Measurements from ENCODE around the gene BRI3BP. TPM values are rescaled to one million over a fixed set of nuclear protein-coding genes. Genes with fewer than 3 reads are reported as not detected.
"Not testable (repeated sequence)": the region's sequence is repeated elsewhere in the genome, so short reads cannot be mapped to it uniquely, and the experiment has no call there.

The BRI3BP gene
- total RNA-seq, 1 experiment from 2014 or later, result 31.9 TPM

DNA sequence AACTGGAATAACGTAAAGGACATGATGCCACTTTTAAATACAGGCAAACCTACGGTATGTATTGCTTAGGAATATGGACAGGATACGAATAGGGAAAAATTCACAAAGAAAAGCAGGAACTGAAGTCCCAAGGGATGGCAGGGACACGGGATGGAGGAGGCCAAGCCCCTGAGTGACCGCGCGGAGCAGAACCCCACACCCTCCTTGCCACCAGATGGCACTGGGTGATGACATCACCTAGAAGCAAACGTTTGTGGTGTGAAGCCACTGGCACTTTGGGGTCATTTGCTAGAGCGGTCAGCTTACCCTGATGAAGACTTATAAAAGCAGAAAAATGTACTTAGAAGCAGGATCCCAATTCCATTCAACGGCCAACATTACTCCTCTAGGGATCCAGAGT lies 13.9 kb upstream of the BRI3BP start:
- no peak for ATAC-seq
- peaks cover 5% of the 10 kb centered on the region; the same call in 1 of the 2 replicates for H3K79me2 ChIP-seq (ENCODE audit: low read length)

DNA sequence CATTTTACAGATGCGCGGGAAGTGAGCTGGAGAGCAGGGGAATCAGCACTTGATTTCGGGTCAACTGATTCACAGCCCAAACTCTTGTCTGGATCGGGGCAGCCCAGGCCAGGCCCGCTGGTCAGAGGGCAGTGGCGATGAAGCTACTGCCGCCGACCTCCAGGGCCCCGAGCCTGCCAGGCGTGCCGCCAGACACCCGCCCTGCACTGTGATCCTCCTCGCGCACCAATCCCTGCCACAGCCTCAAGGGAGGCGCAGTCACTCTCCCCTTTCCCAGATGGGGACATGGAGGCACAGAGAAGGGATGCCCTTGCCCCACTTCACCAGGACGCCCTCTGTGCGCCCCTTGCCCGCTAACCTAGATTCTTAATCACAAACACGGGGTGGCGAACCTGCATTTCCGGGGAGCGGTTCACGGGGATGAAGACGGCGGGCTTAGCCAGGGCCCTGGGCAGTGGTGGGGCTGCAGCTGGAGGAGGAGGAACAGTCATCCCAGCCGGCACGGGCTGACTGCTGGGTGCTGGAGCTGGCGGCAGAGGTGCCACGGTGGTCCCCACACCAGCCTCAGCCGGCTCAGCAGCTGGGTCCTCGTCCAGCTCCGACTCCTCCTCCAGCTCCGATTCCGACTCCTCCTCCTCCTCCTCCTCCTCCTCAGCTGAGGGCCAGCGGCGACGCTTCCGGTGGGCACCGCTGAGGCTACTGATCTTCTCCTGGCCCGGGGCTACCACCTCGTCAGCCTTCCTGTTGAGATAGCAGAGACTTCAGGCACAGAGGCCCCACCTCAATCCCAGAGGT lies 13.2 kb upstream of the BRI3BP start:
- Histone ChIP-seq H4K20me1 (ENCODE audit: low read length) (0 out of 2 replicates have a peak, but pooled peaks cover 5% of the 10 kb centered on the region), H3K27ac (ENCODE audit: low read length) (no peak overlapping the region), H3K4me3 (ENCODE audit: low read length) (no peak overlapping the region), H3K4me1 (ENCODE audit: insufficient read depth, low read length) (no peaks in the 10 kb centered on the region), H3K4me2 (ENCODE audit: low read length) (no peak overlapping the region), H3K27me3 (ENCODE audit: low read length) (no peaks in the 10 kb centered on the region), H3K9ac (ENCODE audit: low read length) (no peak overlapping the region), H2AFZ (ENCODE audit: low read length) (no peak overlapping the region), H3K79me2 (ENCODE audit: low read length) (peaks cover 7% of the 10 kb centered on the region; the same call in 1 of the 2 replicates), H3K9me3 (ENCODE audit: low read length) (no peaks in the 10 kb centered on the region), H3K36me3 (ENCODE audit: low read depth, low read length) (peaks cover 67% of the 10 kb centered on the region), H3K9me2 (replicated peaks; ENCODE audit: low read length) (no peaks in the 10 kb centered on the region), H3F3A (ENCODE audit: low read length, unreplicated experiment) (no peaks in the 10 kb centered on the region)
- intact Hi-C loops (cut with micrococcal nuclease), result no loop called here
- ChIA-PET POLR2A (ENCODE audit: unreplicated experiment) (no interaction called here), CTCF (no interaction called here)
- DNase-seq (no peak), ATAC-seq (no peak)
- no TSS peak for BruUV-seq (replicated peaks)
- TF ChIP-seq EZH2phosphoT487 (IDR thresholded peaks at IDR 0.05; ENCODE audit: borderline replicate concordance, low read length), result no peak
- no peak for TF ChIP-seq EZH2 (IDR thresholded peaks at IDR 0.05; ENCODE audit: low read length, unreplicated experiment)
- TF ChIP-seq, protein P1, sequence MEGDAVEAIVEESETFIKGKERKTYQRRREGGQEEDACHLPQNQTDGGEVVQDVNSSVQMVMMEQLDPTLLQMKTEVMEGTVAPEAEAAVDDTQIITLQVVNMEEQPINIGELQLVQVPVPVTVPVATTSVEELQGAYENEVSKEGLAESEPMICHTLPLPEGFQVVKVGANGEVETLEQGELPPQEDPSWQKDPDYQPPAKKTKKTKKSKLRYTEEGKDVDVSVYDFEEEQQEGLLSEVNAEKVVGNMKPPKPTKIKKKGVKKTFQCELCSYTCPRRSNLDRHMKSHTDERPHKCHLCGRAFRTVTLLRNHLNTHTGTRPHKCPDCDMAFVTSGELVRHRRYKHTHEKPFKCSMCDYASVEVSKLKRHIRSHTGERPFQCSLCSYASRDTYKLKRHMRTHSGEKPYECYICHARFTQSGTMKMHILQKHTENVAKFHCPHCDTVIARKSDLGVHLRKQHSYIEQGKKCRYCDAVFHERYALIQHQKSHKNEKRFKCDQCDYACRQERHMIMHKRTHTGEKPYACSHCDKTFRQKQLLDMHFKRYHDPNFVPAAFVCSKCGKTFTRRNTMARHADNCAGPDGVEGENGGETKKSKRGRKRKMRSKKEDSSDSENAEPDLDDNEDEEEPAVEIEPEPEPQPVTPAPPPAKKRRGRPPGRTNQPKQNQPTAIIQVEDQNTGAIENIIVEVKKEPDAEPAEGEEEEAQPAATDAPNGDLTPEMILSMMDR (conservative IDR thresholded peaks at IDR 0.05; ENCODE audit: low read depth, low read length), result no peak

More for the DNA sequence above, 13.9 kb upstream of the BRI3BP start:
- TF ChIP-seq EZH2phosphoT487 (IDR thresholded peaks at IDR 0.05; ENCODE audit: borderline replicate concordance, low read length) (no peak), EZH2 (IDR thresholded peaks at IDR 0.05; ENCODE audit: low read length, unreplicated experiment) (no peak)
- H3K27me3 ChIP-seq (ENCODE audit: low read length), result no peaks in the 10 kb centered on the region
- no peaks in the 10 kb centered on the region for H3K9me3 ChIP-seq (ENCODE audit: low read length)
- DNase-seq, result no peak
- peaks cover 63% of the 10 kb centered on the region for H3K36me3 ChIP-seq (ENCODE audit: low read depth, low read length)
- no peaks in the 10 kb centered on the region for H3F3A ChIP-seq (ENCODE audit: low read length, unreplicated experiment)
- no peak overlapping the region for H3K9ac ChIP-seq (ENCODE audit: low read length)
- H3K4me1 ChIP-seq (ENCODE audit: insufficient read depth, low read length), result no peaks in the 10 kb centered on the region
- no peak overlapping the region for H3K4me2 ChIP-seq (ENCODE audit: low read length)
- H3K27ac ChIP-seq (ENCODE audit: low read length), result no peak overlapping the region
- ChIA-PET CTCF (no interaction called here), POLR2A (ENCODE audit: unreplicated experiment) (no interaction called here)
- no peak overlapping the region for H3K4me3 ChIP-seq (ENCODE audit: low read length)
- no peaks in the 10 kb centered on the region for H3K9me2 ChIP-seq (replicated peaks; ENCODE audit: low read length)
- intact Hi-C loops (cut with micrococcal nuclease), result no loop called here
- no peak overlapping the region for H2AFZ ChIP-seq (ENCODE audit: low read length)
- no peaks in the 10 kb centered on the region for H4K20me1 ChIP-seq (ENCODE audit: low read length)
- BruUV-seq (replicated peaks), result no TSS peak

- H3K4me2 ChIP-seq (ENCODE audit: low read length); H2AFZ ChIP-seq (ENCODE audit: low read length); H3K27me3 ChIP-seq (ENCODE audit: low read length); CTCF ChIA-PET; H3F3A ChIP-seq (ENCODE audit: low read length, unreplicated experiment); H3K9ac ChIP-seq (ENCODE audit: low read length); H3K4me3 ChIP-seq (ENCODE audit: low read length); ATAC-seq; H3K9me3 ChIP-seq (ENCODE audit: low read length); DNase-seq; H3K9me2 ChIP-seq (replicated peaks; ENCODE audit: low read length); BruUV-seq (replicated peaks); H3K27ac ChIP-seq (ENCODE audit: low read length); H4K20me1 ChIP-seq (ENCODE audit: low read length); POLR2A ChIA-PET (ENCODE audit: unreplicated experiment): not testable (repeated sequence)
- Histone ChIP-seq H3K79me2 (ENCODE audit: low read length) (peaks cover 38% of the 10 kb centered on the region), H3K36me3 (ENCODE audit: low read depth, low read length) (peaks cover 28% of the 10 kb centered on the region), H3K4me1 (ENCODE audit: insufficient read depth, low read length) (0 out of 2 replicates have a peak, but pooled peaks cover 10% of the 10 kb centered on the region)
- intact Hi-C loops (cut with micrococcal nuclease), result loop anchor here (5.0 kb wide), 1 partner anchor 70 kb away; no protein-coding TSS in a partner anchor
Observed at GRCh38 chr12:124986876-124987275, 6.6 kb upstream of the BRI3BP start.
